Pancreas (tissue), 10 donors: ENCODE data around the gene ASTN2. TPM values are rescaled to one million over a fixed set of nuclear protein-coding genes. Genes with fewer than 3 reads are reported as not detected.

Source experiments
- ATAC-seq, 4 donors: fragments of 200-7000 bp; cut with Tn5 transposase; one replicate each; pipeline versions ENCODE4 v1.8.0 to v1.9.1; 2020; ENCODE audit warnings: mild to moderate bottlenecking in 4 of 4, moderate library complexity in 4 of 4
- DNase-seq, 6 donors: peaks; one replicate each; pipeline ENCODE4 v3.0.0-alpha.2; 2020
- FAIRE-seq: peaks from 2 replicates; lab custom pipeline; 2012; peaks lifted over from hg19 to GRCh38; lab: Jason Lieb, UNC
- H3K27ac ChIP-seq, 4 donors: fragments of 200-600 bp; sonication (generic); 1 replicate in 3 of 4; 2 replicates in 1 of 4; pipeline versions ENCODE4 v1.5.0 to v1.8.0; 2020
- H3K27me3 ChIP-seq, 4 donors: fragments of 200-600 bp; one replicate each; pipeline ENCODE4 v1.8.0; 2021
- H3K36me3 ChIP-seq, 3 donors: fragments of 200-600 bp; sonication (generic) in 1 of 3; one replicate each; pipeline versions ENCODE4 v1.5.0 to v1.8.0; 2020 to 2021
- H3K4me1 ChIP-seq, 3 donors: fragments of 200-600 bp; one replicate each; pipeline ENCODE4 v1.8.0; 2021
- H3K4me3 ChIP-seq, 4 donors: fragments of 200-600 bp; sonication (generic) in 2 of 4; one replicate each; pipeline versions ENCODE4 v1.5.0 to v1.8.0; 2020 to 2021
- H3K9me3 ChIP-seq, 4 donors: fragments of 200-600 bp; one replicate each; pipeline ENCODE4 v1.8.0; 2021
- WGBS, 2 donors: extraction: QIAGEN DNeasy Blood & Tissue Kit; methylation state at CpG; one replicate each; pipeline ENCODE4 v1.1.7; 2013; 5-methylcytosine and 5-hydroxymethylcytosine counted together
- intact Hi-C, 3 donors: fragments of 100-400 bp; cut with DNase I; formaldehyde crosslinking; loops; one replicate each; pipeline versions ENCODE4 v1.11.1 to v1.14.2; 2022
- polyA plus RNA-seq, 2 donors: library from polyadenylated mRNA; stranded (reverse); fragments of 200-250 nt; gene quantifications; one replicate each; pipeline ENCODE4 v1.2.3, GENCODE V29; 2013
- total RNA-seq, 6 donors: library from RNA; stranded (reverse); fragmentation: NEBNext Ultra II Directional in 4 of 6; extraction: Animal tissue kit (Norgen Biotek cat#: 25700) in 4 of 6; gene quantifications; one replicate each; pipeline versions ENCODE4 v1.2.1 to v1.2.4, GENCODE V29; 2021 to 2023
- TF ChIP-seq, protein P1 (sequence below), 4 donors: fragments of 200-600 bp; sonication (generic) in 3 of 4; IDR thresholded peaks; one replicate each; pipeline versions ENCODE4 v1.5.0 to v1.8.0; 2021; ENCODE audit warnings: antibody characterized with exemption in 4 of 4
- donor health status: healthy with polysubstance abuse.
- donor health status: DM: no; HTN: no; CAD: no; lungs with moderate emphysema.
- donor health status: DM: no; HTN: no; CAD: no.
- donor health status: control.
- donor health status: control.
- donor health status: Bipolar disorder and iron deficiency.
- donor health status: DM: yes; HTN: yes; CAD: no.
- donor health status: DM: no; HTN: no; CAD: no.
- donor health status: DM: no; HTN: no; CAD: no.
- donor health status: DM: yes; HTN: yes; CAD: no.

Gene ASTN2
- total and polyA plus RNA-seq, 8 donors: 1.3 to 11.9 (median 6.7) TPM

DNA sequence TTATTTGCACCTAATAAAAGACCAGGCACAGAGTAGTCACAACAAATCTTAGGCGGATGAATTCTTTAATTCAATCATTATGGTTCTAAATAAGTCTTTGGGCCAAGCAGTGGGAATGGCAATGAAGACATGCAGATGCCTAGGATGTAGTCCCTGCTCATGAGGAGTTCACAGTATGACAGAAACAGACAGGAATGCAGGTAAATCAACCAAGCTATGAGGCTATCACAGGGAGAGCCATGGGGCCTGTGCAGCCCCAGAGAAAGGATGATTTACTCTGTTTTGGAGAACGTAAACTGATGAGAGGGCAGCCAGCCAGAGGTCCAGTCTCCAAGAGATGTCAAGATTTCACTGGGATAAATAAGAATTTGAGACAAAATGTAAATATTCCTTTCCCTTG lies 598.4 kb downstream of the ASTN2 start:
- TF ChIP-seq, protein P1, sequence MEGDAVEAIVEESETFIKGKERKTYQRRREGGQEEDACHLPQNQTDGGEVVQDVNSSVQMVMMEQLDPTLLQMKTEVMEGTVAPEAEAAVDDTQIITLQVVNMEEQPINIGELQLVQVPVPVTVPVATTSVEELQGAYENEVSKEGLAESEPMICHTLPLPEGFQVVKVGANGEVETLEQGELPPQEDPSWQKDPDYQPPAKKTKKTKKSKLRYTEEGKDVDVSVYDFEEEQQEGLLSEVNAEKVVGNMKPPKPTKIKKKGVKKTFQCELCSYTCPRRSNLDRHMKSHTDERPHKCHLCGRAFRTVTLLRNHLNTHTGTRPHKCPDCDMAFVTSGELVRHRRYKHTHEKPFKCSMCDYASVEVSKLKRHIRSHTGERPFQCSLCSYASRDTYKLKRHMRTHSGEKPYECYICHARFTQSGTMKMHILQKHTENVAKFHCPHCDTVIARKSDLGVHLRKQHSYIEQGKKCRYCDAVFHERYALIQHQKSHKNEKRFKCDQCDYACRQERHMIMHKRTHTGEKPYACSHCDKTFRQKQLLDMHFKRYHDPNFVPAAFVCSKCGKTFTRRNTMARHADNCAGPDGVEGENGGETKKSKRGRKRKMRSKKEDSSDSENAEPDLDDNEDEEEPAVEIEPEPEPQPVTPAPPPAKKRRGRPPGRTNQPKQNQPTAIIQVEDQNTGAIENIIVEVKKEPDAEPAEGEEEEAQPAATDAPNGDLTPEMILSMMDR (IDR thresholded peaks at IDR 0.05): no peak
- no peak for DNase-seq
- Histone ChIP-seq H3K4me1 (no peaks in the 10 kb centered on the region), H3K4me3 (no peak overlapping the region), H3K36me3 (no peaks in the 10 kb centered on the region), H3K27me3 (no peaks in the 10 kb centered on the region), H3K9me3 (no peaks in the 10 kb centered on the region), H3K27ac (no peak overlapping the region)
- WGBS, 2 donors: 89 to 94% methylated on average over 2 of the region's 2 CpGs
- no peak for FAIRE-seq
- no peak for ATAC-seq
- intact Hi-C loops: no loop called here

GRCh38 chr9:116815835-116816234 lies 599.0 kb downstream of the ASTN2 start:
- Histone ChIP-seq H3K27me3 (no peaks in the 10 kb centered on the region), H3K36me3 (no peaks in the 10 kb centered on the region), H3K27ac (no peak overlapping the region), H3K4me1 (no peaks in the 10 kb centered on the region), H3K4me3 (no peak overlapping the region), H3K9me3 (no peaks in the 10 kb centered on the region)
- ATAC-seq (no peak), DNase-seq (no peak), FAIRE-seq (no peak)
- TF ChIP-seq, protein P1 (IDR thresholded peaks at IDR 0.05): no peak
- WGBS, 2 donors: 83 to 87% methylated on average over 1 of the region's 1 CpG
- intact Hi-C loops: no loop called here

- Histone ChIP-seq H3K36me3 (no peaks in the 10 kb centered on the region), H3K27me3 (no peaks in the 10 kb centered on the region), H3K4me3 (no peak overlapping the region), H3K9me3 (no peaks in the 10 kb centered on the region), H3K27ac (no peak overlapping the region), H3K4me1 (no peaks in the 10 kb centered on the region)
- TF ChIP-seq, protein P1 (IDR thresholded peaks at IDR 0.05): no peak
- FAIRE-seq: no peak
- intact Hi-C loops: no loop called here
- DNase-seq: no peak
- 76 to 79% methylated on average over 1 of the region's 1 CpG for WGBS, 2 donors
- no peak for ATAC-seq
Measured at GRCh38 chr9:116813031-116813300, 601.9 kb downstream of the ASTN2 start.

GRCh38 chr9:116812231-116813030 lies 602.4 kb downstream of the ASTN2 start:
- intact Hi-C loops: no loop called here
- TF ChIP-seq, protein P1 (IDR thresholded peaks at IDR 0.05): no peak
- no peak for ATAC-seq
- 74 to 77% methylated on average over 7 of the region's 7 CpGs for WGBS, 2 donors
- Histone ChIP-seq H3K27me3 (no peaks in the 10 kb centered on the region), H3K4me3 (no peak overlapping the region), H3K27ac (no peak overlapping the region), H3K9me3 (no peaks in the 10 kb centered on the region), H3K4me1 (no peaks in the 10 kb centered on the region), H3K36me3 (no peaks in the 10 kb centered on the region)
- no peak for FAIRE-seq
- no peak for DNase-seq

- no peaks in the 10 kb centered on the region for H3K4me1 ChIP-seq
- FAIRE-seq (no peak), DNase-seq (no peak), ATAC-seq (no peak)
- H3K27ac ChIP-seq: no peak overlapping the region
- WGBS, 2 donors: 87 to 92% methylated on average over 5 of the region's 5 CpGs
- intact Hi-C loops: no loop called here
- H3K36me3 ChIP-seq: no peaks in the 10 kb centered on the region
- no peak overlapping the region for H3K4me3 ChIP-seq
- H3K27me3 ChIP-seq: no peaks in the 10 kb centered on the region
- H3K9me3 ChIP-seq: no peaks in the 10 kb centered on the region
- TF ChIP-seq, protein P1 (IDR thresholded peaks at IDR 0.05): no peak
Measured at GRCh38 chr9:116809656-116810055, 605.2 kb downstream of the ASTN2 start.
